Mammary epithelial cell (primary cell): ENCODE measurements around the gene TNRC18.
"Not testable (repeated sequence)": the region's sequence is repeated elsewhere in the genome, so short reads cannot be mapped to it uniquely, and the experiment has no call there.

ENCODE experiments used
- CTCF ChIP-seq, 2 donors: IDR thresholded peaks in 1 of 2; conservative IDR thresholded peaks in 1 of 2; 2 replicates each; pipeline ENCODE4 v1.5.1; 2011 to 2012; ENCODE audit warnings: inconsistent platforms in 2 of 2, low read length in 2 of 2, mild to moderate bottlenecking in 2 of 2, control low read depth in 1 of 2, low read depth in 1 of 2; ENCODE audit not compliant: insufficient read depth in 1 of 2; ENCODE audit errors: extremely low read depth in 1 of 2
- EZH2 ChIP-seq: IDR thresholded peaks from 2 replicates; pipeline ENCODE4 v1.6.1; 2012; ENCODE audit warnings: low read length, inconsistent platforms, borderline replicate concordance

GRCh38 chr7:5276123-5276522, 147.5 kb downstream of the TNRC18 start:
- not testable (repeated sequence) for TF ChIP-seq CTCF (conservative IDR thresholded peaks at IDR 0.05 in 1 of 2, IDR thresholded peaks at IDR 0.05 in 1 of 2; ENCODE audit: extremely low read depth in 1 of 2, insufficient read depth in 1 of 2, low read depth in 1 of 2, low read length in 2 of 2); EZH2
